ENCODE results near the gene HTR2C.

DNA sequence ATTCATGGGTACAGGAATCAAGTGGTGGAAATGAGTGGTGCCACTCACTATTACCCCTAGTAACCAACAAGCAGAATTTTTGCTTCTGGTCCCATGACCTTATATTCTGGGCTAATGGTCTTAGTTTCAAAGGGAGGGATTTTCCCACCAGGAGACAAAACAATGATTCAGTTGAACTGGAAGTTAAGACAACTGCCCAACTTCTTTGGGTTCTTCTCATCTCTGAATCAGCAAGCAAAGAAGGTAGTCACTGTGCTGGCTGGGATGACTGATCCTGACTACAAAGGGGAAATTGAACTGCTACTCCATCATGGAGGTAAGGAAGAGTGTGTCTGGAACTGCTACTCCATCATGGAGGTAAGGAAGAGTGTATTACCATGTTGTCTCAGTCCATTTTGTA is 346.3 kb downstream of the HTR2C start:
- TF ChIP-seq, protein P1, sequence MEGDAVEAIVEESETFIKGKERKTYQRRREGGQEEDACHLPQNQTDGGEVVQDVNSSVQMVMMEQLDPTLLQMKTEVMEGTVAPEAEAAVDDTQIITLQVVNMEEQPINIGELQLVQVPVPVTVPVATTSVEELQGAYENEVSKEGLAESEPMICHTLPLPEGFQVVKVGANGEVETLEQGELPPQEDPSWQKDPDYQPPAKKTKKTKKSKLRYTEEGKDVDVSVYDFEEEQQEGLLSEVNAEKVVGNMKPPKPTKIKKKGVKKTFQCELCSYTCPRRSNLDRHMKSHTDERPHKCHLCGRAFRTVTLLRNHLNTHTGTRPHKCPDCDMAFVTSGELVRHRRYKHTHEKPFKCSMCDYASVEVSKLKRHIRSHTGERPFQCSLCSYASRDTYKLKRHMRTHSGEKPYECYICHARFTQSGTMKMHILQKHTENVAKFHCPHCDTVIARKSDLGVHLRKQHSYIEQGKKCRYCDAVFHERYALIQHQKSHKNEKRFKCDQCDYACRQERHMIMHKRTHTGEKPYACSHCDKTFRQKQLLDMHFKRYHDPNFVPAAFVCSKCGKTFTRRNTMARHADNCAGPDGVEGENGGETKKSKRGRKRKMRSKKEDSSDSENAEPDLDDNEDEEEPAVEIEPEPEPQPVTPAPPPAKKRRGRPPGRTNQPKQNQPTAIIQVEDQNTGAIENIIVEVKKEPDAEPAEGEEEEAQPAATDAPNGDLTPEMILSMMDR (IDR thresholded peaks at IDR 0.05), result no peak
- no peak for TF ChIP-seq POLR2A (IDR thresholded peaks at IDR 0.05)

Data from uterus (tissue), 2 donors.